Right ventricle myocardium superior (tissue), 1 donor: ENCODE results near the gene PPP2R5C. TPM values are rescaled to one million over a fixed set of nuclear protein-coding genes. Genes with fewer than 3 reads are reported as not detected.
A peak's percentile ranks its signal among the peaks of the same experiment; 100 is the strongest.

ENCODE experiments used
- ATAC-seq: fragments of 200-7000 bp; cut with Tn5 transposase; one replicate; pipeline ENCODE4 v1.9.1; 2020; ENCODE audit warnings: mild to moderate bottlenecking; ENCODE audit not compliant: poor library complexity
- DNase-seq: peaks from one replicate; pipeline ENCODE4 v3.0.0-alpha.2; 2020
- intact Hi-C: fragments of 100-400 bp; cut with DNase I; formaldehyde crosslinking; loops from one replicate; pipeline ENCODE4 v1.11.2; 2022
- total RNA-seq: library from RNA; stranded (reverse); fragmentation: NEBNext Ultra II Directional; extraction: Animal tissue kit (Norgen Biotek cat#: 25700); gene quantifications from one replicate; pipeline ENCODE4 v1.2.1, GENCODE V29; 2021
- donor health status: DM: no; HTN: yes; CAD: no; lungs with severe emphysema.

PPP2R5C gene
- total RNA-seq, 1 donor from 2014 or later = 169 TPM

DNA sequence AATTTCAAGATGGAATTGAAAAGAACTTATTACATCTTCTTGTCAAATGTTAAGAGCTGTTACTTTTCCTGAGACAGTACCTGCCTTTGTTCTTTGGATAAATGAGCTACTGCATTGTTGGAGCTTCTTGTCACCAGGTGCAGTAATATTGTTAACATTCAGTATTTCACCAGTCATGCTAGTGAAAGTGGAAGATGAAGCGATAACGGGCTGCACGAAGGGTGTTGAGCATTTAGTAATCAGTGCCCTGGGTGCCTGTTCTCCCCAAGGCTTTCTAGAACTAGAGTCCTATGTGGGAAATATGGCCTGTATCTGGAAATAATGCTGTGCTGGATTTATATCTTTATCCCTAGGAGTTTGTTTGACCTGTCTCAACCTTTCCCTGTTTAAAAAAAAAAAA, 83.2 kb downstream of the PPP2R5C start:
- DNase-seq (no peak), ATAC-seq (no peak)
- intact Hi-C loops = no loop called here

DNA sequence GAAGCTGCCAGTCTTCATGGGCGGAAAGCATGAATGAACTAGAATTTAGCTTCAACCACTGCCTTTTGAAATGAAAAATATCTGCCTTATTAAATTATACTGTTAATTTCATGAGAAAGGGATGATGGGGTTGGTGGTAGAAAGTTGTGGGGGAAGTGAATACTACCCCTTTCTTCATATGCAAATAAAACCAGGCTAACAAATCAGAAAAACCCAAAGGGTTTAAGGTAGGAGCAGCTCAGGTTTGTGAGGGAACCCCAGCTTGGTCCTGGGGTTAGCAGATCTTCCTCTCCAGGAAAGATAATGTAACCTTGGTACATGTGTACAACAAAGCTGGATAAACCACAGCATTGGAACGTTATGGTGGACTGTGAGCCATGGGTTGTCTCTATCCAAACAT, 84.0 kb downstream of the PPP2R5C start:
- ATAC-seq (no peak), DNase-seq (no peak)
- intact Hi-C loops = no loop called here

DNA sequence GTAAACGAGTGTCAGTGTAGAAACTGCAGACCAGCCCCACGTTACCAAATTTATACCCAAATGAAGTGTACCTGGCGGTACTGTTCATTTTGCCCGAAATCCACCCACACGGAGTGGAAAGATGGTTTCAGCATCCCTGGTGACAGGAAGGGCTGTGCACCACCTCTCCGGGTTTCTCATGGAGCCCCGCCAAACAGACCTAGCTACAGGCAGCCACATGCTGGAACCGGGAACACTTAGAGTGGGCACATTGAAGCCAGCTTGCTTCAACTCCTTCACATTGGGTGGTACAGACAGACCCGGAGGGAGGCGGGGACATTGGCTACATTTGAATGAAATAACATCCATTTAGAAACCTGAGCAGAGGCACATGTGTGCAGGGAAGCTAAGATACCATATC, 84.4 kb downstream of the PPP2R5C start:
- intact Hi-C loops = no loop called here
- ATAC-seq = no peak
- DNase-seq = no peak

DNA sequence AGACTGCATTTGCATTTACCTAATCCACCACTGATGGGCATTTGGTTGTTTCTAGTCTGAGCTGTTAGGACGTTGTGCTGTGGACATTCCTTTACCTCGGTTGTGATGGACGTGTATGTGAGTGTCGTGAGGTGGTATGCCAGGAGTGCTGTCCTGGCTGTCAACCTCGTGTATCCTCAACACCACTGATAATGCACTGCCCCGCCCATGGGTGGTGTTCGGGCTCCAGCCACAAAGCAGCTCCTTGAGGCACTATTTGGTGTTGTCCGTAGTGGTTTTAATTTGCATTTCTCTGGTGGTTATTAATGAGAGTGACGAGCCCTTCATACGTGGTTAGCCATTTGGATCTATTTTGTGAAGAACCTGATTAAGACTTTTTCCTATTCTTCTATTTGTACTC, 87.6 kb downstream of the PPP2R5C start:
- peak; percentile 77 for DNase-seq
- peak; percentile 83 for ATAC-seq
- intact Hi-C loops = no loop called here

DNA sequence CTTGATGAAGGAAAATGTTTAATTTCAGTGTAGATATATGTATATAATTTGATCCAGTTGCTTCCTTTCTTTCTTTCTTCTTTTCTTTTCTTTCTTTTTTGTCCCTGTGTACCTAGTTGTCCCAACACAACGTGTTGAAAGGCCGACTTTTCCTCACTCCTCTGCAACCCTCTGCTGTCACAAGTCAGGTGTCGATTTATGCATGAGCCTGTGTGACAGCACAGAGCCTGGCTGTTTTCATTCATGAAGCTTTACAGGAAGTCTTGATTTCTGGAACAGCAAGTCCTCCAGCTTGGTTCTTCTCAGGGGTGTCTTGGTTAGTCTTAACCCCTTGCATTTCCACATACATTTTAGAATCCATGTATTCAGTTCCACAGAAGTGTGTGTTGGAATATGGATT, 88.1 kb downstream of the PPP2R5C start:
- peak; percentile 83 for ATAC-seq
- DNase-seq = no peak
- intact Hi-C loops = no loop called here

DNA sequence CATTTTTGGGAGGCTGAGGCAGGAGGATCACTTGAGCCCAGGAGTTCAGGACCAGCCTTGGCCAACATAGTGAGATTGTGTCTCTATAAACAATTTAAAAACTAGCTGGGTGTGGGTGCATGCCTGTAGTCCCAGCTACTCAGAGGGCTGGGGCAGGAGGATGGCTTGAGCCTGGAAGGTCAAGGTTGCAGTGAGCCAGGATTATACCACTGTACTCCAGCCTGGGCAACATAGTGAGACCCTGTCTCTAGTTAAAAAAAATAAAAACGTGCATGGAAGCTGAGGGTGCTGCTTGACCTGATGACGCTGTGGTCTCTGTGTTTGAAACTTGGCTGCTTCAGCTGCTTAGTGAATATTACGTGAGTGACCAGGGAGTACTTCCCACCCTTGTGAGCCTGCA, 89.7 kb downstream of the PPP2R5C start:
- ATAC-seq (no peak), DNase-seq (no peak)
- intact Hi-C loops = no loop called here

DNA sequence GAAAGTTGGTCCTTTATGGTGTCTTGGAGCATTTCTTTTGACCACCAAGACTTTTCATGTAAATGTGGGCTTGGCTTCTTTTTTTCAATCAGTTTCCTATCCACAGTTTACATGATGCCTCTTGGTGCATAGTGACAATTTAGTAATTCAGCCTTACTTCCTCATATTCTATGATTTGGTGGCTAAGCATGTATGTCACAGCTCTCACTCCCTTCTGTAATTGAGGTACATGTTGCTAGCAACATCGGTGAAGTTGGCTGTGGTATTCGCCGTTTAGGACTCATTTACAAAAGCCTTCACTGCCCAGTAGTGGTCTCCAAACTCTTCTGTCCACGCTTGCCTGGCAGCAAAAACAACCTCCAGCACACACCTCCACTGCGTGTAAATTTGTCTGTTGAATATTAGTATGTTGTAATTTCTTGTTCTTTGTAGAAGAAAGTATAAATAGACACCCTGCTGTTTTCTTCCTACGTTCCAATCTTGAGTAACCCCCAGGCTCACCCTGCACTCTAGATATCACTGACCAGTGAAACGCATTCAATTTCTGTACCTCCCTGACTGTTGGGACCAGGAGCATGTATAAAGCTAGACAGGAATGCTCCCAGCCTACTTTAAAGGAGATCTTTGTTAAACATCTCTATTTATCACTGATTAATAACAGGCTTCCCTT, 90.4 kb downstream of the PPP2R5C start:
- DNase-seq (no peak), ATAC-seq (no peak)
- intact Hi-C loops = no loop called here

DNA sequence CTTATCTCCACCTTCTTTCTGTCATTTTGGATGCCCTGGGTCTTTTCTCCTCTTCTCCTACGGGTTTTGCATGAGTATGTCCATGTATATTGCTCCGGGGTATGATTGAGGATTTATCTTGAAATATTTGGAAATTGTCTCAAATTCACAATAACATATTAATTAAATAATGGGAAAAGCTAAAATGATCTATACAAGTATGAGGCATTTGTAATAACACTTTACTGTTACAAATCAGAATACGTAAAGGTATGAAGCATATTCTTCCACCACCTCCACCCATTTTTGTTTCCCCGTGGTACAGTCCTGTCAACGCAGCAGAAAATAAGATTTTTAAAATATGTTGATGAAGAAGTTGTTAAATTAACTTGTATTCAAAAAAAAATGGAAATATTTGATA, 91.3 kb downstream of the PPP2R5C start:
- intact Hi-C loops = no loop called here
- DNase-seq (no peak), ATAC-seq (no peak)

DNA sequence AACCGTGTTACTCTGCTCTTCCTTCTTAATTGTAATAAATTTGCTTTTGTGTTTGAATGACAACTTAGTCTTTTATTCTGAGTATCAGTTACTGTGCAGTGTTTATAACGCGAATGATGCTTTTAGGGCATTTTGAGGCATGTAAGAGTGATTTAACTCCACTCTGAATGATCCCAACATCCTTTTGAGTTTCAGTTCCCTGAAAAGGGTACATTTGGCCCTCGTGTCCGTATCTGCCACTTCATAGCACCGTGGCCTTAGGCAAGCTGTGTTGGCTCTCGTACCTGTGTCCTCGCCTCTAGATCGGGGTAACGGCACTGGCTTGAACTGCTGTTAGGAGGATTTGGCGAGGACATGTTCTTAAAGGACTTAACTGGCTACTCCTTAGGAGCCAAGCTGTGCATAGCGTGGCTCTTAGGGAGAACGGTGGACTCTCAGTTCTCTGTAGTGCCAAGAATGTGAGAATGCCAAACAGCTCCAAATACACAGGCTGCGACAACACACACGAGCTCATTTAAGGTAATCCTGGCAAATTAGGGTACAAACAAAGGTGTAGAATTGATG, 92.0 kb downstream of the PPP2R5C start:
- intact Hi-C loops = no loop called here
- DNase-seq = no peak
- ATAC-seq = peak; percentile 25

DNA sequence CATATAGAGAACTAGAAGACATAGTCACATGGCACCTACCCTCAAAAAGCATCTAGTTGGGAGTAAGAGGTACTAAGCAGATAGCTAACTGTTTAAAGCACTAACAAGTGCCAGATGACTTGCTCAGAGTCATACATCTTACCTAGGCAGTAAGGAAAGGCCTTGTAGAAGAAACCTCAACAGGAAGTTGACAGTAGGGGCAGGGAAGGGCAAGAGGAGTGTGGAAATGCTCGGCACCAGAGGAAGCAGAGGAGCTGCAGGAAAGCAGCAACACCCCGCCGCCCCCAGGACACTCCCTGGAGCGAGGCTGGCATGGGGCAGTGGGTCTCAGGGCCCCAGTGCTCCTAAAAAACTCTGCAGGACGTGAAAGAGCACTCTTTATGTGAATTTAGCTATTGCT, 92.9 kb downstream of the PPP2R5C start:
- intact Hi-C loops = no loop called here
- ATAC-seq (peak; percentile 8), DNase-seq (no peak)

DNA sequence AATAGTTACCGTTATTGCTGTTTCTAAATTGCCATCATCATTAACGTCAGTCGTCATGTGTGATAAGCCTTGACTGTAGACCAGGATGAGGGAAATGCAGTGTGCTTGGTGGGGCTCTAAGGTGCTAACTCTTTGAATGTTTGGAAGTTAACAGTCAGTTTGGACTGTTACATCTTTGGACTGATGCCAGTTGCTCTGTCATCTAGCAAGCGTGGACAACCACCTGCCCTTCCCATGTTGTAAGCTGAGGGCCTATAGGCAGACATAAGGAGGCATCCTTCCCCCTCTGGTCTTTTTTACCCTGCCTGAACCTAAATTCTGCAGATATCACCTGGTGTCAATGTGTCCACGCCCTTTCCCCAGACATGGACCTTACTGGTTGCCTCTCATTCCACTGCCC, 94.4 kb downstream of the PPP2R5C start:
- DNase-seq (no peak), ATAC-seq (no peak)
- intact Hi-C loops = no loop called here

DNA sequence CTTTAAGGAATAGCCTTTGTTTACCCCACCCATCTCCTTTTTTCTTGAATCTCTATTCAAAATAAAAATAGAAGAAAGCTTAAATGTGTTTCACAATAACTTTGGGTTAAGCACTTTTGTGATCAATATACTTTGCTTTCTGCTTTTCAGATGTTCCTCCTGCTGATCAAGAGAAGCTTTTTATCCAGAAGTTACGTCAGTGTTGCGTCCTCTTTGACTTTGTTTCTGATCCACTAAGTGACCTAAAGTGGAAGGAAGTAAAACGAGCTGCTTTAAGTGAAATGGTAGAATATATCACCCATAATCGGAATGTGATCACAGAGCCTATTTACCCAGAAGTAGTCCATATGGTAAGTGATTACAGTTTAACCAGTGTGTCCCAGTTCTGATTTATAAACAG, 95.0 kb downstream of the PPP2R5C start:
- no peak for ATAC-seq
- no peak for DNase-seq
- intact Hi-C loops = no loop called here

DNA sequence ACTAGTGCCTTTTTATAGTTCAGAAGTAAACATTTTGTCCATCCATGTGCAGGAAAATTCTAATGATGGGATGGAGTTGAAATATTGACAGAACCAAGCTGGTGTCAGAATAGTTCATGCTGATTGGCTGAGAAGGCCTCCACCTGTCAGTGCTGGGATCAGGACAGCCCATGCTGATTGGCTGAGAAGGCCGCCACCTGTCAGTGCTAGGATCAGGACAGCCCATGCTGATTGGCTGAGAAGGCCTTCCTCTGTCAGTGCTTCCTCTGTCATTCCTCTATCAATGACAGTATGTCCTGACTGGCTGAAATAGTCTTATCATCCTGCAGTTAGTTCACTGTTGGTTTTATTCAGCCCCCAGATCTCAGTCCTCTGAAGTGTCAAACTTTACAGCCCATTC, 95.7 kb downstream of the PPP2R5C start:
- DNase-seq (no peak), ATAC-seq (no peak)
- intact Hi-C loops = no loop called here

DNA sequence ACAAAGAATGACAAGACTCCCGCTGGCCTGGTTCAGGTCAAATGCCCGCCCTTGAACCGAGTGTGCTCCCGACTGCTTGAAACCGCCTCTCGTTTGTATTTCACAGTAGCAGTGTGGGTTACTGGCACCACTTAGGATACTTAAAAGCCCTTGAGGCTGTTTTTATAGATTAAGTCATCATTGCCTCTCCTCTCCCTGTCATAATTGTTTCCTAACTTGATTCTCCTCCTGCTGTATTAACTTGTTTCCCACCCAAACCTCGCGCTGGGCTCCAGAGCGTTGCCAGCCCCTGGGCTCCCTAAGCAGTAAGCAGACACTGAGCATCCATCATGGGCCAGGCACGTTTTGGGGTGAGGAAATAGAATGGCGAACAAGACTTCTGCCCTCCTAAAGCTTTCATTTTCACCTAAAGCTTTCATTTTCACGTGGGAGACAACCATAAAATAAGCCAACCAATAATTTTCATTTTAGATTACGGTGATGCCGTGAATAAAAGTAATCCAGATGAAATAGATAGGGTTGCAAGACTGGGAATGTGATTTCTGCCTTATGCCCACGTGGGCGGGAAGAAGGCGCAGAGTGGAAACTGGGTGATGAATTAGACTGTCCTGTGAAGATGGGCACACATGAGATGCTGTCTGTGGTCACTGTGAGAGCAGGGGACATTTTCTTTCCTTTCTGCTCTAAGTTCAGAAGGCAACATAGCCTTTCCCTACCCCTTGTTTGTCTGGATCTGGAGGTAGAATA, 97.5 kb downstream of the PPP2R5C start:
- ATAC-seq = peak; percentile 83
- DNase-seq = no peak
- intact Hi-C loops = no loop called here

DNA sequence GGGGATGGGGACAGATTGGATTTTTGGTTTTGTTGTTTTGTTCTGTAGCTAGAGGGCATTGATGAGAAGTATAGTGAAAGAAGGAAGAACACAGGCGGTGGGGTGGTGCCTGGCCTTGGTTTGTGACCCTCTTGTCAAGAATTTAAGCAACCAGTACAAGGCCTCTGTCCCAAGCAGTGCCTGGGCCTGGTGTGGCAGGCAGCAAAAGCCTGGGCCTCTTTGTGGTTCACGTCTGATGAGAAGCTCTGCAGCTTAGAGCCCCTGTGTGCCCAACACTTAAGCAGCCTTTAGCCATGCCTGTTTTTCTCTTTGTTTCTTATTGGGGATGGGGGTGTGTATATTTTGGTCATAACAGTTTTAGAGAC, 98.0 kb downstream of the PPP2R5C start:
- ATAC-seq = no peak
- intact Hi-C loops = no loop called here
- DNase-seq = no peak

DNA sequence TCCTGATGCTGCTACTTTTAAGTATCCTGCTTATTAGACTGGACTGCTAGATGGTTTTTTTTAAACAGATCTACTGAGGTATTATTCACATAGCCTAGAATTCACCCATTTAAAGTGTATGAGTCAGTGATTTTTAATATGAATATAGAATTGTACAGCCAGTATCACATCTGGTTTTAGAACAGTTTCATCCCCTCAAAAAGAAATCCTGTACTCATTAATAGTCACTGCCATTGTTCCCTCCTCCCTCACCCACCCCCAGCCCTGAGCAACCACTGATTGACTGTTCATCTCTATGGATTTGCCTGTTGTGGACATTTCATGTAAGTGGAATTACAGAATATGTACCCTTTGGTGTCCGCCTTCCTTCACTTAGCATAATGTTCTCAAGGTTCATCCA, 98.4 kb downstream of the PPP2R5C start:
- intact Hi-C loops = no loop called here
- DNase-seq (no peak), ATAC-seq (no peak)

DNA sequence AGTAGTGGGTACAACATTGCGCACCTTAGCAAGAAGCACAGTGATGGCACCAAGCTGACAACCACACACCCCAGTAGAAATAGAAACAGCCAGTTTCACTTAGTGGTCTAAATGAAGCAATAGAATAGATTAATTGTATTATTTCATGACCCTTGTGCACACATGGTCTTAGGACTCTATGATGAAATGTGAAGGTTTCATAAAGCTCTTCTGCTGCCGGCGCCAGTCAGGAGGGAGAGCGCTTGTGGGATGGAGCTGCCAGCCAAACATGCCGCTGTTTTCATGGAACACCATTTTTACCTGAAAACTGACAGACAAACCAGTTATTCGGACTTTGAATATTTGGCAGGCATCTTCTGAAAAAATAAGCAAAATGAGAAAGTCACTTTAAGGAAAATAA, 100.0 kb downstream of the PPP2R5C start:
- no peak for ATAC-seq
- intact Hi-C loops = no loop called here
- DNase-seq = no peak

DNA sequence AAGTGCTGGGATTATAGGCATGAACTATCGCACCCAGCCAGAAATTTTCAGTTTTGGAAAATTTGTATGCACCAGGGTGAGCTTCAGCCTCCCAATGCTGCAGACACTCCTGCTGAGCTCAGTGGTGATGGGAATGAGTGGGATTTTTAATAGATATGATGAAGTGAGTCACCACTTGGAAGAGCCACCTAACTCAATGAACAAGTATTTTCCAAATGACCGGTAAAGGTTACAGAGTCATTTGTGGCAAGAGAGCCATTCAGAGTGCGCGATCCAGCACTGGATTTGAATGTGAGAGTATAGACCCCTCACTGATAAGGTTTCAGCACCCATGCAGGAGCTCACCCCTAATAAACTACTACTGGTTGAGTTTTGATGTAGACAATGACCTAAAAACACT, 100.7 kb downstream of the PPP2R5C start:
- DNase-seq (no peak), ATAC-seq (peak; percentile 39)
- intact Hi-C loops = no loop called here

DNA sequence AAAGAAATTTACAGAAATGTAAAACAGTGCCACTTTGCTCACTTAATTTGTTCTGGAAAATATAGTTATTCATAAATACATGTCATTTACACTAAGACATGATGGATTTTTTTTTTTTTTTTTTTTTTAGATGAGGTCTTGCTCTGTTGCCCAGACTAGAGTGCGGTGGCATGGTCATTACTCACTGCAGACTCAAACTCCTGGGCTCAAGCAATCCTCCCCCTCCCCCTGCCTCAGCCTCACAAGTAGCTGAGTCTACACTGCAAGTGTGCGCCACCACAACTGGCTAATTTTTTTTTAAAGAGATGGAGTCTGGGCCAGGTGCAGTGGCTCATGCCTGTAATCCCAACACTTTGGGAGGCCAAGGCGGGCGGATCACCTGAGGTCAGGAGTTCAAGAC, 101.2 kb downstream of the PPP2R5C start:
- DNase-seq = no peak
- intact Hi-C loops = no loop called here
- ATAC-seq = no peak

DNA sequence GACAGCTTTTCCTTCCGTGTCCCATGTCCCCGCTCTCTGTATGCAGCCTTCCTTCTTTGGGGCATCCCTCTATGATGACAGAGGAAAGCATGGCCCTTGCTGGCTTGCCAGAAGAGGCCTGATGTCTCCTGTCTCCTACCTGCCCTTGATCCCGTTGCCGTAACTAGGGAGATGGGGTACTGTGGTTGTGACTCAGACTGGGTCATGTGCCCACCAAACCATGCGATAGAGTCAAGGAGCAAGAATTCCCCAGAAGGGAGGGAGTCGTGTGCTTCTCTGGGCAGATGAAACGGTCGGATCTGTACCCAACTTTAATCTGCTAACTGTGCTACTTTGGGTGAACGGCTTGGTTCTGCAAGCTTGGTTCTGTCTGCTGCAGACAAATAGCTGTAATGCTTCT, 103.8 kb downstream of the PPP2R5C start:
- no peak for DNase-seq
- peak; percentile 16 for ATAC-seq
- intact Hi-C loops = no loop called here
